Measurements from ENCODE around the gene JAKMIP2. TPM values are rescaled to one million over a fixed set of nuclear protein-coding genes. Genes with fewer than 3 reads are reported as not detected.
"Not testable (repeated sequence)": the region's sequence is repeated elsewhere in the genome, so short reads cannot be mapped to it uniquely, and the experiment has no call there.

Gene JAKMIP2
- total RNA-seq, 1 experiment from 2014 or later = not detected

DNA sequence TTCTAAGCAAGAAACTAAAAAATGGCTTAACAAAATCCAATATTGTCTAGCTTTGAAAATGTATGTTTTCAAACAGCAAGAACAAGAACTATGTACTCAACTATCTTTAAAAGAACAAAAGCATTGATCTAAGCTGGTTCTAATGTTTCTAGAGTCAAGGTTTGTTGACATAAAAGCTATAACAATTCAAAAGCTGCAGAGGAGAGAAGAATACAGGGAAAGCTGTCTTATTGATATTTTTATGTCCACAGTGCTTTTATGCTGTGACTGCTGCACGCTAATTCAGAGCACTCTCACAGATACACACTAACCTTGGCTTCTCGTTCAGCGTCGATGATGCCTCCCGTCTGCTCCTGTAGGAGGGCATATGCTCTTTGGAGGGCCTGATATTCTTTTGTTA, 143.2 kb downstream of the JAKMIP2 start:
- H3F3A ChIP-seq (ENCODE audit: insufficient read depth, low read depth) = no peaks in the 10 kb centered on the region
- CTCF ChIA-PET = no interaction called here

DNA sequence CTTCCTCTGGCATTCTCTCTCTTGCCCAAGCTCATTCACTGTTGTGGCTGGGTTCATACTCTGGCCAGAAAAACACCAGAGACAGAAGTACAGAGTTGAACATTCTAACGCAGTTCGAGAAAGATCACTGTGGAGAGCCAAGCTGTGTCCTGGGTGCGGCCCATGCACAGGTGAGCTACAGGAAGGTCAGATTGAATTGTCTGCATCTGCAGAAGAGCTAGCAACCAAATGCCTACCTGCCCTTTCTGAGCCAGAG, 145.9 kb downstream of the JAKMIP2 start:
- no TSS peak for BruUV-seq (replicated peaks)
- H3K9me3 ChIP-seq (ENCODE audit: insufficient read depth, low read depth) = no peaks in the 10 kb centered on the region
- H3K4me3 ChIP-seq = no peak overlapping the region
- TF ChIP-seq EZH2 (IDR thresholded peaks at IDR 0.05; ENCODE audit: low read depth) = no peak
- TF ChIP-seq, protein P1, sequence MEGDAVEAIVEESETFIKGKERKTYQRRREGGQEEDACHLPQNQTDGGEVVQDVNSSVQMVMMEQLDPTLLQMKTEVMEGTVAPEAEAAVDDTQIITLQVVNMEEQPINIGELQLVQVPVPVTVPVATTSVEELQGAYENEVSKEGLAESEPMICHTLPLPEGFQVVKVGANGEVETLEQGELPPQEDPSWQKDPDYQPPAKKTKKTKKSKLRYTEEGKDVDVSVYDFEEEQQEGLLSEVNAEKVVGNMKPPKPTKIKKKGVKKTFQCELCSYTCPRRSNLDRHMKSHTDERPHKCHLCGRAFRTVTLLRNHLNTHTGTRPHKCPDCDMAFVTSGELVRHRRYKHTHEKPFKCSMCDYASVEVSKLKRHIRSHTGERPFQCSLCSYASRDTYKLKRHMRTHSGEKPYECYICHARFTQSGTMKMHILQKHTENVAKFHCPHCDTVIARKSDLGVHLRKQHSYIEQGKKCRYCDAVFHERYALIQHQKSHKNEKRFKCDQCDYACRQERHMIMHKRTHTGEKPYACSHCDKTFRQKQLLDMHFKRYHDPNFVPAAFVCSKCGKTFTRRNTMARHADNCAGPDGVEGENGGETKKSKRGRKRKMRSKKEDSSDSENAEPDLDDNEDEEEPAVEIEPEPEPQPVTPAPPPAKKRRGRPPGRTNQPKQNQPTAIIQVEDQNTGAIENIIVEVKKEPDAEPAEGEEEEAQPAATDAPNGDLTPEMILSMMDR (conservative IDR thresholded peaks at IDR 0.05) = no peak
- no peaks in the 10 kb centered on the region for H3K4me1 ChIP-seq (replicated peaks; ENCODE audit: insufficient read depth)
- no peaks in the 10 kb centered on the region for H3K9me2 ChIP-seq (ENCODE audit: insufficient read depth)
- no peak overlapping the region for H3K4me2 ChIP-seq
- intact Hi-C loops (cut with micrococcal nuclease; ENCODE audit: unreplicated experiment) = no loop called here
- POLR2A ChIA-PET (ENCODE audit: unreplicated experiment) = no interaction called here
- no peaks in the 10 kb centered on the region; the same call in 1 of the 2 replicates for H4K20me1 ChIP-seq (ENCODE audit: insufficient read depth)
- CTCF ChIA-PET = no interaction called here
- DNase-seq = no peak
- H3F3A ChIP-seq (ENCODE audit: insufficient read depth, low read depth) = no peaks in the 10 kb centered on the region
- no peak overlapping the region for H3K27ac ChIP-seq
- H3K36me3 ChIP-seq (ENCODE audit: low read depth) = no peaks in the 10 kb centered on the region
- H3K27me3 ChIP-seq (ENCODE audit: insufficient read depth, low read depth) = 0 out of 2 replicates have a peak, but pooled peaks cover 8% of the 10 kb centered on the region
- no peaks in the 10 kb centered on the region for H3K79me2 ChIP-seq (ENCODE audit: low read depth)
- no peak overlapping the region for H2AFZ ChIP-seq

More for the DNA sequence above, 143.2 kb downstream of the JAKMIP2 start:
- no peaks in the 10 kb centered on the region for H3K9me3 ChIP-seq (ENCODE audit: insufficient read depth, low read depth)
- H3K79me2 ChIP-seq (ENCODE audit: low read depth) = no peaks in the 10 kb centered on the region
- H3K4me2 ChIP-seq = no peak overlapping the region
- no peaks in the 10 kb centered on the region for H3K4me1 ChIP-seq (replicated peaks; ENCODE audit: insufficient read depth)
- no peak overlapping the region for H2AFZ ChIP-seq
- no peak for DNase-seq
- no peak for TF ChIP-seq EZH2 (IDR thresholded peaks at IDR 0.05; ENCODE audit: low read depth)
- TF ChIP-seq, protein P1 (conservative IDR thresholded peaks at IDR 0.05) = no peak
- no TSS peak for BruUV-seq (replicated peaks)
- H3K4me3 ChIP-seq = no peak overlapping the region
- no peaks in the 10 kb centered on the region for H3K36me3 ChIP-seq (ENCODE audit: low read depth)
- H3K27ac ChIP-seq = no peak overlapping the region
- POLR2A ChIA-PET (ENCODE audit: unreplicated experiment) = no interaction called here
- intact Hi-C loops (cut with micrococcal nuclease; ENCODE audit: unreplicated experiment) = no loop called here
- H3K27me3 ChIP-seq (ENCODE audit: insufficient read depth, low read depth) = peaks cover 10% of the 10 kb centered on the region; the same call in 1 of the 2 replicates
- H4K20me1 ChIP-seq (ENCODE audit: insufficient read depth) = no peaks in the 10 kb centered on the region; the same call in 1 of the 2 replicates
- no peaks in the 10 kb centered on the region for H3K9me2 ChIP-seq (ENCODE audit: insufficient read depth)

DNA sequence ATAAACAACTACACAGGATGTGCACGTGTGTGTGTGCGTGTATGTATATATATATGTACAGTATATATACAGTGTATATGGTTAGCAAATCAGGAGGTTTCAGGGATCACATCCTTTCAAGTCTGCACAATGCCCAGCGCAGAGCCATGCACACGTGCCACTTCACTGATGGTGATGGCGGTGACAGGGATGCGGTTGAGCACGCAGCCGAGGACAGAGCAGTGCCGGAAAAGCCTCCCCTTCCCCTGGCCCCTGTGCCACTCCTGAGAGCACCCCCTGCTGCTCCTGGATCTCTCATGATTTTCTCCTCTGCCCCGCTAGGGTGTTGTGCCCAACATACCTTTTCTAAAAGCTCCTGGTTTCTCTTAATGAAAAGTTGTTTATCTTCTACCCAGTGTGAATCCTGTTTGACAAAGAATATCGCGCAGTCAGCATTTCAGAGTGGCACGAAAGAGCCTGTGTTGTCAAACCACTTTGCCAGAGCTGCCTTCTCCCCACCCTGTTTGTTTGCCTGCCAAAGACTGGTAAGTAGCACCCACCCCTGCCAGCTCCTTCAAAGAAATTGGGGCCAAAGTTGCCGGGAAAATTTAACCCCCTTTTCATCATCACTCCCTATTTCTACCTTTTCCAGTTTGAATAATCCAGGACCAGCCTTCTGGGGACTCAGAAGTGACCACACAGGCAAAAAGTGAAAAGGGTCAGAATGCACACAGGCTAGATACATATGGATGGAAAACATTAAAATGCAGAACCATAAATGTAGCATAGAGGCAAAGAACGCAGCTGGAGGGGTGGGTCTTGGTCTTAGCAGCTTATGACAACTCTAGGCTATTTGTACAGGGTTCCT, 146.4 kb downstream of the JAKMIP2 start:
- BruUV-seq (replicated peaks) = no TSS peak
- Histone ChIP-seq H3K4me2 (no peak overlapping the region), H4K20me1 (ENCODE audit: insufficient read depth) (no peaks in the 10 kb centered on the region; the same call in 1 of the 2 replicates), H3K36me3 (ENCODE audit: low read depth) (no peaks in the 10 kb centered on the region), H3K4me1 (replicated peaks; ENCODE audit: insufficient read depth) (no peaks in the 10 kb centered on the region), H3K9me2 (ENCODE audit: insufficient read depth) (no peaks in the 10 kb centered on the region), H3F3A (ENCODE audit: insufficient read depth, low read depth) (no peaks in the 10 kb centered on the region), H3K27me3 (ENCODE audit: insufficient read depth, low read depth) (0 out of 2 replicates have a peak, but pooled peaks cover 8% of the 10 kb centered on the region), H3K27ac (no peak overlapping the region), H2AFZ (no peak overlapping the region), H3K4me3 (no peak overlapping the region), H3K9me3 (ENCODE audit: insufficient read depth, low read depth) (no peaks in the 10 kb centered on the region), H3K79me2 (ENCODE audit: low read depth) (no peaks in the 10 kb centered on the region)
- no peak for TF ChIP-seq EZH2 (IDR thresholded peaks at IDR 0.05; ENCODE audit: low read depth)
- TF ChIP-seq, protein P1 (conservative IDR thresholded peaks at IDR 0.05) = no peak
- POLR2A ChIA-PET (ENCODE audit: unreplicated experiment) = no interaction called here
- no peak for DNase-seq
- CTCF ChIA-PET = no interaction called here
- intact Hi-C loops (cut with micrococcal nuclease; ENCODE audit: unreplicated experiment) = no loop called here

DNA sequence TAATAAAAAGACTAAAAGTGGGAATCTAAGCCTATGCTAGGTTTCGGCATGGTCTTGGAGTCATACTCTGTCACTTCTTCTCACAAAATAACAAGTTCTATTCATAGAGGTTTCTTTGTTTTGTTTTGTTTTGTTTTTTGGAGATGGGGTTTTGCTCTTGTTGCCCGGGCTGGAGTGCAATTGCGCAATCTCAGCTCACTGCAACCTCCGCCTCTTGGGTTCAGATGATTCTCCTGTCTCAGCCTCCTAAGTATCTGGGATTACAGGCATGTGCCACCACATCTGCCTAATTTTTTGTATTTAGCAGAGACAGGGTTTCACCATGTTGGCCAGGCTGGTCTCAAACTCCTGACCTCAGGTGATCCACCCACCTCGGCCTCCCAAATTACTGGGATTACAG, 147.1 kb downstream of the JAKMIP2 start:
- CTCF ChIA-PET; H3K9me2 ChIP-seq (ENCODE audit: insufficient read depth); POLR2A ChIA-PET (ENCODE audit: unreplicated experiment): not testable (repeated sequence)

More for the DNA sequence above, 147.1 kb downstream of the JAKMIP2 start:
- H3F3A ChIP-seq (ENCODE audit: insufficient read depth, low read depth); H3K36me3 ChIP-seq (ENCODE audit: low read depth); DNase-seq; intact Hi-C loops (cut with micrococcal nuclease; ENCODE audit: unreplicated experiment); H2AFZ ChIP-seq; BruUV-seq (replicated peaks); H3K4me1 ChIP-seq (replicated peaks; ENCODE audit: insufficient read depth); H3K4me3 ChIP-seq; H3K79me2 ChIP-seq (ENCODE audit: low read depth); H3K27ac ChIP-seq; H3K4me2 ChIP-seq; H3K27me3 ChIP-seq (ENCODE audit: insufficient read depth, low read depth); H3K9me3 ChIP-seq (ENCODE audit: insufficient read depth, low read depth); H4K20me1 ChIP-seq (ENCODE audit: insufficient read depth): not testable (repeated sequence)
